Right renal cortex interstitium (tissue), 3 donors: ENCODE measurements around the gene PRPF38A. TPM values are rescaled to one million over a fixed set of nuclear protein-coding genes. Genes with fewer than 3 reads are reported as not detected.
"Not testable (repeated sequence)": the region's sequence is repeated elsewhere in the genome, so short reads cannot be mapped to it uniquely, and the experiment has no call there.

Experiments used
- DNase-seq, 3 donors: peaks; one replicate each; pipeline ENCODE4 v3.0.0-alpha.2; 2013; ENCODE audit warnings: low read depth in 3 of 3, low spot score in 2 of 3
- polyA plus RNA-seq, 3 donors: library from polyadenylated mRNA; unstranded; fragments of 120-200 nt; gene quantifications; one replicate each; pipeline ENCODE4 v1.2.1, GENCODE V29; 2013; ENCODE audit not compliant: insufficient read length in 3 of 3

Gene PRPF38A, protein sequence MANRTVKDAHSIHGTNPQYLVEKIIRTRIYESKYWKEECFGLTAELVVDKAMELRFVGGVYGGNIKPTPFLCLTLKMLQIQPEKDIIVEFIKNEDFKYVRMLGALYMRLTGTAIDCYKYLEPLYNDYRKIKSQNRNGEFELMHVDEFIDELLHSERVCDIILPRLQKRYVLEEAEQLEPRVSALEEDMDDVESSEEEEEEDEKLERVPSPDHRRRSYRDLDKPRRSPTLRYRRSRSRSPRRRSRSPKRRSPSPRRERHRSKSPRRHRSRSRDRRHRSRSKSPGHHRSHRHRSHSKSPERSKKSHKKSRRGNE
- polyA plus RNA-seq: 10 to 100 TPM; 80.5 to 87.4 (median 84.9) TPM

DNA sequence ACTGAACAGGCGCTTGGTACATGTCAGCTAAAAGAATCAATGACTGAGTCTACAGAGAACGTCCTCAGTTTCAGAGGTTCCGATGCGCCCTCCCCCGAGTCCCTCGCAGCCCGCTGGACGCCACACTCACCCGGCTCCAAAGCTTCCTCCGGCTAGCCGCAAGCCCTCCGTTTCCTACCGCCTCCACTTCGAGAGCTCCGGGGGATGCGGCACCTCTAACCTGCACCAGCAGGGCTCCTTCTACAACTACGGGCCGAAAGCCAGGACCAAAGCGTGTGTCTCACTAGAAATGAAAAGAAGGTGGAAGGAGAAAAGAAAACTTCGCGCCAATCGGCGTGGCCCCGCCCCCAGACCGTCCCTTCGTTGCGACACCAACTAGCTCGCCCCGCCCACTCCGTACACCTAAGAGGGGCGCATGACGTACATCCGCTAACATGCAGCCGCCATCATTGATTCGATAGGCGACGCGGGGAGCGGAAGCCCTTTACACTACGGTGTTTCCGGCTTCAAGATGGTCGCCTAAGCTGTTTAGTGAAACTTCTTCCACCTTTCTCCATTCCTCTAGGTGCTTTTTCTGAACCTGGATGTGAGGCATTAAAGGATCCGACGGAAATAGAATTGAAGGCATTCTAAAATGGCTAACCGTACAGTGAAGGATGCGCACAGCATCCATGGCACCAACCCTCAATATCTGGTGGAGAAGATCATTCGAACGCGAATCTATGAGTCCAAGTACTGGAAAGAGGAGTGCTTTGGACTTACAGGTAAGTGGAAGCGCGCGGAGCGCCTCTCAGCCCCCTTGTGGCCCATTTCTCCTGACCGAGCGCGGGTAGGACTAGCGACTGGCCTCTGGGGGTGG lies at the start of gene PRPF38A, which contains the start of gene ORC1:
Gene PRPF38A (plus strand): TSS at position 487 of the 859 bp plus-strand sequence. CDS start 148 bp downstream, at position 635.
Gene ORC1 (minus strand): TSS at position 308 of the 859 bp plus-strand sequence. CDS start 2,200 bp downstream, outside the sequence.
- DNase-seq: peak; percentile 90 to 96 (median 90)

DNA sequence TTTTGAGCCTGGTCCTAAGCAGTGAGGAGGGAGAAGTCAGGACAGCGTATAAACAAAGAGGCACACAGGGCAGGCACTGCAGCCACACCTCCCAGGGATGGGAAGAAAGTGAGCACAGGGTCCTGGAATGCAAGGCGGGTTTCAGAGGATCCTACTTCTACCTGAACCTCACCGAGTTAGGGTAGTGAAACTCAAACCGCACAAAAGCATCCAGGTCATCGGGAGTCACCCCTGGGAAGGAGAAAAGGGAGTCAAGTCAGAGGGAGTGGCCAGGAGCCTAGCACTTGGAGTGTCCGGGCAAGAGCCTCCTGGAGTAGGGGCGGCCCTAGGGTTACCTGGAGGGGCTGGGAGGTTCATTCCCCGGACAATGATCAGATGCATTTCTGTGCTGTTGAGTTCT lies 49.0 kb upstream of the PRPF38A start:
- no peak for DNase-seq

DNA sequence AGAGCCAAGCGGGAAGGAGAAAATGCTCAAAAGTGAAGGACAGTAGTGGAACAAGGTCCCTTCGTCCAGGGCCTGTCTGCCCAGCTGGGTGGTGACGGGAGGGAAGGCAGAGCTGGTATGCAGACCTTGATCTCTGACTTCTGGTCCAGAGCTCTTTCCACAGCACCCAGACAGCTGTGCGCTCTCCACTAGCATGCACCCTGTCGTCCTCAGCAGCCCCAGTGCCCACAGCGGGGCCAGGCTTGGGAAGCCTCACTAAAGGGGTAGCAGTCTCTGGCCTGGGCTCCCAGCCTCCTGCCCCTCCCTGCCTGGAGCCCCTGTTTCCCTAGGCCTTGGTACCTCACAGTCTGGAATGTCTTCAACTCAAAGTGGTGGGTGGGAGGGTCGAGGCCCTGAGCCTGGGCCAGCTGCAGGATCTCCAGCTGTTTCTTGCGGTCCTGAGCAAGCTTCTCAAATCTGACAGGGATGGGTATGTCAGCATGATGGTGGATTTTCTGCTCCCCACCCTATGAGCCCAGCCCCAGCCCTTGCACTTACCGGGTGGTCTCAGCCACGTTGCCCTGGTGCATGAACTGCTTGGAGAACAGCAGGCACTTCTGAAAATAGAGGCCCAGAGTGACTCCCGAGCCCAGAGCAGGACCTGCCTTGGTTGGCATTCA lies 48.4 kb upstream of the PRPF38A start:
- DNase-seq: no peak

DNA sequence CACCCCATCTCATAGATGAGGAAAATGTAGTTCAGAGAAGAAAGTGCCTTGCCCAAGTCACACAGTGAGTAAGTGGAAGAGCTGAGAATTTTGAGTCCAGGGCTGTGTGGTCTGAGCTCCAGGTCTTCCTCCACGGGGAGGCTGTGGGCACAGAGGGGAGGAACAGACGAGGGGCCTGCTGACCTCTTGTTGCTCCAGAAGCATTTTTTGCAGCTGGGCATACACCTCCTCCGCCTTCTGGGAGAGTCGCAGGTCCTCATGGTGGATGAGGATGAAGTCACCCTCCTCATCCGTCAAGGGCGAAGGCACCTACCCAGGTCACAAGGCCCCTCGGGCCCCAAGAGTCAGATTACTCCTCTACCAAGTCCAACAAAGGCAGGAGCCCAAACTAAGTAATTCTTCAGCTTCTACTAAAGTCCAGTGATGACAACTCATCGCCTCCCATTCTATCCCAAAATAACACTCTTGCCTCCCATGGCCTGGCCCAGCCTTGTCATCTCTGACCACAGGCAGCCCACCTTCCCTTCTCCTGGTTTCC lies 47.5 kb upstream of the PRPF38A start:
- no peak for DNase-seq

DNA sequence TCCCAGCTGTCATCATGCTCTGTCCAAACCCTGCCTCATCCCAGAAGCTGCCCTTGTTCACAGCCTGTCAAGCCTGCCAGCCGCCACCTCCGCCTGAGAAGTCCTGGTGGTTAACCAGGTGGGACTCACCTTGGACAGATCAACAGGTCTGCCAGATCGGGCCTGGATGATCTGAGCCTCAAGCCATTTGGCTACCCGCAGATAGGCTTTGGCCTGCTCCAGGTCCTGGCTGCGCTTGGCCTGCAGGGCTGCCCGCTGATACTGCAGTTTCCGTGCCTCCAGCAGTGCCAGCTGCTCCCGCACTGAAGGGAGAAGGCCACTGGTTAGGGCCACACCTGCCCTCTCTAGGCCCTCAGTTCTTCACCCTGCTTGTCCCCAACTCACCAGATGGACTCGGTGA lies 47.0 kb upstream of the PRPF38A start:
- no peak for DNase-seq

DNA sequence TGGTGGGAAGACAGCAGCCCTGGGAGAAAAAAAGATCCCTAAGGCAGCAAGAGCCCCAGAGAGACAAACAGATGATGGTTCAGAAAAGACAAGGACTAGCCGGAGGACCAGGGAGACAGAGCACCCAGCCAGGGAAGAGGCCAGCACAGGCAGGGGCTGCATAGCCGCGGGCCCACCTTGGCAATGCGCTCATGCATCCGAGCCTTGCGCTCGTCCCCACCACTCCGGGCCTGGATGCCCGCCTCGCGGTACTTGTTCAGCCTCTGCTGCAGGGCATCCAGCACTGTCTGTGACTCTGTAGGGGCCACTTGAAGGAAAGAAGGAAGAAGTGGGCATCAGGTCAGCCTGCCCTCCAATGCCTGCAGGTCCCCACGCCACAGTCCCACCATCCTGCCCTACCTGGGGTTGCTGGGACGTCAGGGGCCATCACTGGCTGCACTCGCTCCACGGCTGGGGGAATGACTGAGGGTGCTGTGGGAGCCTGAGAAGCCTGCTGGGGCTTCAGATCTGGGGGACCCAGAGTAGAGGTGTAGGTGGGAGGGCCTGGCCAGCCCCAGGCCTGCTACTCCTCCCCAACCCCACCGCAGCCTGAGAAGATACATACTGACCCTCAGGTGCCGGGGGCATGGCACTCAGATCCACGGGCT lies 45.4 kb upstream of the PRPF38A start:
- no peak for DNase-seq

DNA sequence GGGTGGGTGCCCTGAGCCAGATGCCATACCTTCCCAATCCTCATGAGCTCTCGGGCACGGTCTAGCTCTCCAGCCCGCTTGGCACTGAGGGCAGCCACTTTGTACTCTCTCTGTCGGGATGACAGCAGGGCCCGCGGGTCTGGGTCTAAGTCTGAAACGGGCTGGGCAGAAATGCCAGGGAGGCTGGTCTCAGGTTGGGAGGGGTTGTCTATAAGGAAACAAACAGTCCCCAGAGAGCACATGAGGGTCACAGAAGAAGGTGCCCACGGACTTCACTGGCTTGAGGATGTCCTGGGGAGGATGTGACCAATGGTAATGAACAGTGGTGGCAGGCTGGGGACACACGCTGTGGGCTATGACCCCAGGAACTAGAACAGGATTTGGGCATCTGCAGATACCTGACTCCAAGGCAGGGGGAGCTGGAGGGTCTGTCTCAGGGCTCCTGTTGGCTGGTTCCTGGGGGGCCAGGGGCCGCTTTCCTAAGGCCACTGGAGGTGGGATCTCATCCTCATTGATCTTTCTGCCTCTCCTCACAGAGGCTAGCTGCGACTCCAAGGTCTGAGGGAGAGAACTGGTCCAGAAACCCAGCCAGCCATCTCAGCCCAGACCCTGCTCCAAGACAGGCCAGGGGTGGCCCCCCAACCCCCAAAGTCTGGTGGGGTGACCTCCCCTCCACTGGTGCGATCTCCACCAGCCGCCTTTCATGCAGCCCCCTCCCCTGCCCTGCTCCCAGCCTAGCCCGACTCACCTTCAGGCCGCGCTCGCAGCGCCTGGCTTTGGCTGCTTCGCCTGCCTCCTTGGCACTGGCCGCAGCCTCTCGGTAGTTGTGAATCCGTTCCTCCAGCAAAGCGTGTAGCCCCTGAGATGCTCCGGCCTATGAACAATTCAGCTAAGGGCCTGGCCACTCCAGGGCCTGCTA lies 44.5 kb upstream of the PRPF38A start:
- no peak for DNase-seq

DNA sequence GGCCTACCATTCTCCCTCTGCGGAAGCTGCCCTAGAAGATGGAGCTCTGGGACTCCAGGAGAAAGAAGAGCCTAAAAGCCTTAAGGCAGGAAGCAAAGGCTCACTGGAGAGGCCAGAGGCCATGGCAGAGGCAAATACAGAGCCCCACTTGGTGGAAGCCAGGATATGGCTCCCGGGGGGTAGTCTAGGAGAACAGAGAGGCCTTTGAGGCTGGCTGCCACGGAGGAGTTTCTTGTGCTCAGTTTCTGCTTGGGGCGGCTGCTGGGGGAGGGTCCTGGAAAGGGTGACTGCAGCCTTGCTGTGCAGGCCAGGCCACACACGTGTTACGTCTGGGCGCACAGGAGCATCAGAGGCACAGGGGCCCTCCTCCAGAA lies 43.8 kb upstream of the PRPF38A start:
- no peak for DNase-seq

DNA sequence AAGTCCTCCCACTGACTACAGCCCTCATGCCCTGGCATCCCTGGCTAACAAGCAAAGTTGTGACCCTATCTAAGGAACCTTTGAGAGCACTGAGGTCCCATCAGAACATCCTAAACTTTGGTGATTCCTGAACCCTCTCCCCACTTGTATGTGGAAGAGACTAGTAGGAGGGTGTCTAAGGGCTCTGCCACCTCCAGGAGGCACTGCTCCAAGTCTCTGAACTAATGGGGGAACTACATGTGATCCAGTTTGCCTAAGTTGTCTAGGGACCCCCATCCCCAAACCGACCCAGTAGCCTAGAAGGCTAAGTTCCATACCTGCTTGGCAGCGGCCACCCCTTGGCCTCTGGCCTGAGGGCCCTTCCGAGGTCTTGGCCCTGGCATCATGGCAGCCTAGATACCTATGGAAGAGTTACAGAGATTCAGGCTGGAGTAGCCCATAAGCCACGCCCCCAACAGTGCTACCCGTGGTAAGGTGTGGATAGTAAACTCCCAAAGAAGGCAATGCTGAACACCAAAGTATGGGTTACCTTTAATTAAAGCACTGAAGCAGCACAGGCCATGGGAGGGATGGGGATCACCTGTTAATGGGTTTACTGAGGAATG lies 40.1 kb upstream of the PRPF38A start:
- no peak for DNase-seq

DNA sequence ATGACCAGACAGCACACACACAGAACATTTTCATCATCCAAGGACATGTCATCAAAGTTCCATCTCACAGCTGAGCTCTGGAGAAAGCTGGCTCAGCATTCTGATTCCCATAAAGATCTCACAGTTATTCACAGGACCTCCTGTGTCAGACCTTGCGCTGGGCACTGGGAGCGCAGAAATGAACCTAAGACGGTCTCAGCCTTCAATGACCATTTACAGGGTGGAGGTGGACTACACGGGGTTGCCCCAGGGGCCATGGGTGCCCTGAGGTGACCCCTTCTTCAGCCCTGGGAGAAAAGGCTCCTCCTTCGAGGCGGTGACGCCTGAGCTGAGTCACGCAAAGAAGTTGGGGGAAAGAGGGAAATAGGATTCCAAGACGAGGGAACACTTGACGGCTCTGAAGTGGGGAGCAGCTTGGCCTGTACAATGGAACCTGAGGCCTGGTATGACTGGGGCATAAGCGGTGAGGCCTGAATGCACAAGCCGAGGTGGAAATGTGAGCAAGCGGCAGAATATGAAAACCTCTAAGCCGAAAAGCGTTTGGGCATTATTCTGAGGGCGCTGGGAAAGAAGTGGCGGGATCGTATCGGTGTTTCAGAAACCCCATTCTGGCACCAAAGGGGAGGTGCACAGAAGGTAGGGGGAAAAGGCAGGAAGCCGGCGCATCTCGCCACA lies 39.2 kb upstream of the PRPF38A start:
- DNase-seq: no peak

DNA sequence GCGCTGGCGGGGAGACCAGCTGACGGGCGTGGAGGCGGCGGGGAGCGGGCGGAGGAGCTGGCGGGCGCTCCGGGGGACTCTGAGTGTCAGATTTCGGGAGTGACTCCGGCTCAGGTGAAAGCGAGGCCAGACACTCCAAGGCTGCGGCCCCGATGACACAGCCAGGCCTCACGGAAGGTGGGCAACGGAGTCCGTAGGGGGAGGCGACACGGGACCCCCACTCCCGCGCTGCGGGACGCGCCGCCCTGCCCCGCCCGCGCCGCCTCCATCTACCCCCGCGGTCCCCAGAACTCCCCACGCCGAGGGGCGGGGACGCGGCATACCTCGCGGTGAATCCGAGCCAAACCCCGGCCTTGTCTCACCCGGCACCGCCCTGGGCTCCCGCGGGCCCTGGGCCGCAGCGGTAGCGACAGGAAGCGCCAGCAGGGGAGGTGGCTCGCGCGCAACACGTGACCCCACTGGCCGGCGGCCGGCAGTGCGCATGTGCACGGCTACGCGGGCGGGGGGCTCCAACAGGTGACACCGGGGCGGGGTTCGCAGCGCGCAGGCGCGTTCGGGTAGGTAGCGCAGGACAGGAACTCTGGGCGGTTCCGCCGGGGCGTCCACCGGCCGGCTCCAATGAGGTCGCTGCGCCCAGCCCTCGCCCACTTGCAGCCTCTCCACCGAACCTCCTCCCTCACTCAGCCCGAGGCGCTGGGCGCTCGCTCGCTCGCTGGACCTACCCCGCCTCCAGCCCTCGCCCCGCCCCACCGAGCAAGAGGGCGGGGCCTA lies 38.5 kb upstream of the PRPF38A start, which contains the start of gene CC2D1B:
Gene CC2D1B (minus strand): TSS at position 460 of the 771 bp plus-strand sequence. CDS start 1,585 bp downstream, outside the sequence.
- DNase-seq: peak; percentile 88 to 93 (median 92)

DNA sequence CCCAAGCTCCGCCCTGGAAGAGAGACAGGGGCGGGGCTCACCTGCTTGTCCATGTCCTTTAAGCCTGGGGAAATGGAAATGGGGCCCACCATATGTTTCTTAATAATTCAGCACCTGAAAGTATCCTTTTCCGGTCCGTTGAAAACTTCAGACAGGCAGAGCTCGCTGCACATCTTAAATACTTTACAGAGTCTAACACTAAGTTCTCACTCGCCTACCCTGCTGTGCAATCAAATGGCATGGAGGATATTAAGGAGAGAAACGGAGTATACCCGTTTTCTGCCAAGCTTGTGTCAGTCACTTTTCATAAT lies 37.9 kb upstream of the PRPF38A start:
- DNase-seq: no peak

DNA sequence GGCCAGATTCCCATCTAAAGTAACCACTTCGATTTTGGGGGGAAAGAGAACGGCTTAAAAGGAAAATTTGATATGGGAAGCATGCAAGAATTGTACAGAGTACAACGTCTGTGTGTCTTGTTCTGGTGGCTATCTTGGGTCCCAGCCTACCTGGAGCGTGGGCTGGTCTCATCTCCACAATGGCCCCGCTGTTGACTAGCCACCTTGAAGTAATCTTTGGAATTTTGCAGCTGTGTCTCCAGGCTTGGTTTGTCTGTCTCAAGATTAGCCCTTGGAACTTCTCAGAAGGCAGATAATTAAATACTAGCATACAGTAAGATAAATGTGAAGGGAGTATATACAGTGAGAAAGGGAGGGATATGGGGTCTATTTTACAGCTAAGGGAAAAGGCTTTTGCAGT lies 37.1 kb upstream of the PRPF38A start:
- DNase-seq: no peak

DNA sequence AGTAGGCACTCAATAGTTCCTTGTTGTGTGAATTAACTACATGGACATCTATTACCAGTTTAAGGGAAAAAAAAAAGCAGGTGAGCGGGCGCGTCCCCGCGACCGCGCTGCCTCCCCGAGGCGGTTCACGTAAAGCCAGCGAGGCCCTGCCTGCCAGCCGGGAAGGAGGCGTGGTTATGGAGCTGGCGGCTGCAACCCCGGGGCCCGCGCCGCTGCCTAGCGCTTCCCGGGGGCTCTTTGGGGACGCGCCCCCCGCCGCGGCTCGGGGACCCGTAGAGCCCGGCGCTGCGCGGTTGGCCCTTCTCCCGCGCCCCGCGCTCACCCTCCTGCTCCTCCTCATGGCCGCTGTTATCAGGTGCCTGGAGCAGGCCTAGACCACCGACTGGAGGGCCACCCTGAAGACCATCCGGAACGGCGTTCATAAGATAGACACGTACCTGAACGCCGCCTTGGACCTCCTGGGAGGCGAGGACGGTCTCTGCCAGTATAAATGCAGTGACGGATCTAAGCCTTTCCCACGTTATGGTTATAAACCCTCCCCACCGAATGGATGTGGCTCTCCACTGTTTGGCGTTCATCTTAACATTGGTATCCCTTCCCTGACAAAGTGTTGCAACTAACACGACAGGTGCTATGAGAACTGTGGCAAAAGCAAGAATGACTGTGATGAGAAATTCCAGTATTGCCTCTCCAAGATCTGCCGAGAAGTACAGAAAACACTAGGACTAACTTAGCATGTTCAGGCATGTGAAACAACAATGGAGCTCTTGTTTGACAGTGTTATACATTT lies 35.8 kb upstream of the PRPF38A start:
- peak in 1 of 3 donors; percentile 51 for DNase-seq

DNA sequence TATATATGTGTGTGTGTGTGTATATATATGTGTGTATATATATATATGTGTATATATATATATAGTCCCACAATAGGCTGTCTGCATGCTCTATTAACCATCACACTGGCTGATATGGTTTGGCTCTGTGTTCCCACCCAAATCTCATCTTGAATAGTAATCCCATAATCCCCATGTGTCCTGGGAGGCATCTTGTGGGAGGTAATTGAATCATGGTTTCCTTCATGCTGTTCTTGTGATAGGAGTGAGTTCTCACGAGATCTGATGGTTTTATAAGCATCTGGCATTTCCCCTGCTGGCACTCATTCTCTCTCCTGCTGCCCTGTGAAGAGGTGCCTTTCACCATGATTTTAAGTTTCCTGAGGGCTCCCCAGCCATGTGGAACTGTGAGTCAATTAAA lies 34.6 kb upstream of the PRPF38A start:
- not testable (repeated sequence) for DNase-seq

DNA sequence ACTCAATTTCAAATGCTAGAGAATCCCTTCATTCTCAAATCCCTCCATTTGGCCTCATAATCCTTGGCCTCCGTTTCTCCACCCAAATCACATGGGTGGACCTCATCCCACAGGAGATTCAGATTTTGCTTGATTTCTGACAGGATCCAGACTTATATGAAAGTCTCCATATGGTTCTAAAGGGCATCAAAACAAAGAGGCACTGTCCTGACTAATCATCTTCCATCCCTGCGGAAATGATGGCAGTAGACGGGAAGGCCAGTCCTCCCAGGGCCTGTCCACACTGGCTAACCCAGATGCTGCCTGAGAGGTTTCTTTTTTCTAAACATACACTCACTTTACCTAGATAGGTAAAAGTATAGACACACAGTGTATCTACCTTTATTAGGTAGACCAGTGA lies 19.0 kb upstream of the PRPF38A start:
- DNase-seq: no peak

DNA sequence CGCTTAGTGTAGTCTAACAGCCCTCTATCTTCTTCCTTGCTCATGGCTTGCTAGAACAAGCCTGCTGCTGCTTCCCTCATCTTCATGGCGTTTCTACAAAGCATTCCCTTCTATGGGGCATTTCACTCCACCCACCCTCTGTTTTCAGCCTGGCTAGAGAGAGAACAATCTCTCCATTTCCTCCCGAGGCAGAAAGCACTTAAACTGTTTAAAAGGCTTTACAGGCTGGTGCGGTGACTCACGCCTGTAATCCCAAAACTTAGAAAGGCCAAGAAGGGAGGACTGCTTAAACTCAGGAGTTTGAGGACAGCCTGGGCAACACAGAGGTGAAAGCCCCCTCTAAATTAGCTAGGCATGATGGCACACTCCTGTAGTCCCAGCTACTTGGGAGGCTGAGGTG lies 17.9 kb upstream of the PRPF38A start:
- no peak for DNase-seq
